Raji (cell line): Measurements from ENCODE around the gene STAT6.
A peak's percentile ranks its signal among the peaks of the same experiment; 100 is the strongest.

ENCODE experiments used
- POLR2A ChIP-seq: IDR thresholded peaks from 2 replicates; pipeline ENCODE4 v1.6.1; 2011; ENCODE audit warnings: low read depth, low read length, control low read depth; ENCODE audit not compliant: insufficient read depth

The STAT6 gene

GRCh38 chr12:57111031-57111734, at the start of gene STAT6:
STAT6 (minus strand) TSS chr12:57111362; CDS start chr12:57108278, 3,084 bp downstream.
- TF ChIP-seq POLR2A: peak; percentile 72

GRCh38 chr12:57160741-57161140, 49.6 kb upstream of the STAT6 start:
- no peak for TF ChIP-seq POLR2A

GRCh38 chr12:57160040-57160439, 48.9 kb upstream of the STAT6 start:
- no peak for TF ChIP-seq POLR2A

- no peak for TF ChIP-seq POLR2A
Observed at GRCh38 chr12:57159311-57159710, 48.1 kb upstream of the STAT6 start.

GRCh38 chr12:57158665-57159064, 47.5 kb upstream of the STAT6 start:
- TF ChIP-seq POLR2A: no peak

GRCh38 chr12:57158186-57158585, 47.0 kb upstream of the STAT6 start:
- TF ChIP-seq POLR2A: no peak

GRCh38 chr12:57157588-57158173, 46.5 kb upstream of the STAT6 start:
- no peak for TF ChIP-seq POLR2A

- no peak for TF ChIP-seq POLR2A
Observed at GRCh38 chr12:57156701-57157403, 45.7 kb upstream of the STAT6 start.

GRCh38 chr12:57154804-57155434, 43.8 kb upstream of the STAT6 start:
- no peak for TF ChIP-seq POLR2A

- no peak for TF ChIP-seq POLR2A
Observed at GRCh38 chr12:57154076-57154475, 42.9 kb upstream of the STAT6 start.

GRCh38 chr12:57153415-57153997, 42.3 kb upstream of the STAT6 start:
- TF ChIP-seq POLR2A: no peak

- no peak for TF ChIP-seq POLR2A
Observed at GRCh38 chr12:57152639-57153038, 41.5 kb upstream of the STAT6 start.

- TF ChIP-seq POLR2A: no peak
Observed at GRCh38 chr12:57151741-57152630, 40.8 kb upstream of the STAT6 start.

GRCh38 chr12:57150400-57151000, 39.3 kb upstream of the STAT6 start:
- TF ChIP-seq POLR2A: no peak
